A673 (cell line): ENCODE data around the gene NAXE. TPM values are rescaled to one million over a fixed set of nuclear protein-coding genes. Genes with fewer than 3 reads are reported as not detected.

Experiments used
- BruUV-seq: library from RNA; stranded (reverse); fragments of 400-500 nt; replicated peaks from 2 replicates; lab custom pipeline; 2021; lab: Mats Ljungman, UMichigan
- CTCF ChIA-PET: fragments of 300-600 bp; sonication (Branson Sonifier 250); formaldehyde crosslinking; loops from one replicate; lab custom pipeline; 2022; ENCODE audit warnings: antibody characterized with exemption; lab: Charles Lee
- POLR2A ChIA-PET: fragments of 300-600 bp; sonication (Branson Sonifier 250); formaldehyde crosslinking; loops from one replicate; lab custom pipeline; 2022; ENCODE audit warnings: antibody characterized with exemption; ENCODE audit not compliant: low non-redundant PET; lab: Charles Lee
- DNase-seq: peaks from one replicate; pipeline ENCODE4 v3.0.0-alpha.2; 2015; ENCODE audit warnings: low spot score
- H3K27ac ChIP-seq: fragments of 200-600 bp; sonication (generic); 2 replicates; pipeline ENCODE4 v1.5.1; 2016; ENCODE audit warnings: mixed run types, low read depth, mild to moderate bottlenecking, mixed read lengths, antibody characterized with exemption, low read length; ENCODE audit not compliant: poor library complexity, severe bottlenecking
- H3K27me3 ChIP-seq: fragments of 200-600 bp; sonication (generic); replicated peaks from 2 replicates; pipeline ENCODE4 v1.6.1; 2017; ENCODE audit warnings: mixed run types, low read depth, mild to moderate bottlenecking, mixed read lengths, antibody characterized with exemption, low read length; ENCODE audit not compliant: insufficient read depth, poor library complexity
- H3K36me3 ChIP-seq: fragments of 200-600 bp; sonication (generic); 2 replicates; pipeline ENCODE4 v1.6.1; 2016; ENCODE audit warnings: mixed run types, mild to moderate bottlenecking, mixed read lengths, antibody characterized with exemption, low read length; ENCODE audit not compliant: insufficient read depth, poor library complexity, severe bottlenecking
- H3K4me1 ChIP-seq: fragments of 200-600 bp; sonication (generic); 2 replicates; pipeline ENCODE4 v1.6.1; 2017; ENCODE audit warnings: mixed run types, mild to moderate bottlenecking, mixed read lengths, antibody characterized with exemption, low read length; ENCODE audit not compliant: insufficient read depth, poor library complexity, severe bottlenecking
- H3K4me3 ChIP-seq: fragments of 200-600 bp; sonication (generic); 2 replicates; pipeline ENCODE4 v1.5.1; 2016; ENCODE audit warnings: low read depth, mixed run types, mild to moderate bottlenecking, mixed read lengths, low read length; ENCODE audit not compliant: poor library complexity, severe bottlenecking
- H3K9me3 ChIP-seq: fragments of 200-600 bp; sonication (generic); 2 replicates; pipeline ENCODE4 v1.6.1; 2016; ENCODE audit warnings: mixed run types, low read depth, mild to moderate bottlenecking, mixed read lengths, antibody characterized with exemption, low read length; ENCODE audit not compliant: poor library complexity, severe bottlenecking
- EZH2 ChIP-seq: fragments of 200-600 bp; sonication (generic); IDR thresholded peaks from 2 replicates; pipeline ENCODE4 v1.6.1; 2017; ENCODE audit warnings: borderline replicate concordance, low read depth, mild to moderate bottlenecking, mixed read lengths, antibody characterized with exemption, low read length; ENCODE audit not compliant: poor library complexity, severe bottlenecking
- intact Hi-C: fragments of 100-400 bp; cut with micrococcal nuclease; formaldehyde crosslinking; loops from one replicate; pipeline ENCODE4 v1.10.0; 2022; ENCODE audit not compliant: unreplicated experiment
- total RNA-seq: library from RNA; stranded (reverse); gene quantifications from 2 replicates; pipeline ENCODE4 v1.2.3, GENCODE V29; 2021
- TF ChIP-seq, protein P1 (sequence below): fragments of 300-800, 200-600 bp; sonication (generic); conservative IDR thresholded peaks from 2 replicates; pipeline ENCODE4 v1.5.1; 2017; ENCODE audit warnings: low read depth, mild to moderate bottlenecking, antibody characterized with exemption, low read length, moderate library complexity, mixed read lengths

NAXE gene
- total RNA-seq, 1 experiment from 2014 or later: 125 TPM

GRCh38 chr1:156592158-156592909 lies 758 bp downstream of the NAXE start:
- H3K9me3 ChIP-seq: no peaks in the 10 kb centered on the region
- peak overlapping the region; percentile 84 for H3K4me3 ChIP-seq
- ChIA-PET POLR2A (no interaction called here), CTCF (interaction anchor here (0.6 to 1.7 kb wide), 3 partner anchors 9 to 210 kb away, joined by 4 to 9 read pairs (median 4); partner anchors contain the start of gene GPATCH4)
- TF ChIP-seq EZH2: no peak
- TF ChIP-seq, protein P1, sequence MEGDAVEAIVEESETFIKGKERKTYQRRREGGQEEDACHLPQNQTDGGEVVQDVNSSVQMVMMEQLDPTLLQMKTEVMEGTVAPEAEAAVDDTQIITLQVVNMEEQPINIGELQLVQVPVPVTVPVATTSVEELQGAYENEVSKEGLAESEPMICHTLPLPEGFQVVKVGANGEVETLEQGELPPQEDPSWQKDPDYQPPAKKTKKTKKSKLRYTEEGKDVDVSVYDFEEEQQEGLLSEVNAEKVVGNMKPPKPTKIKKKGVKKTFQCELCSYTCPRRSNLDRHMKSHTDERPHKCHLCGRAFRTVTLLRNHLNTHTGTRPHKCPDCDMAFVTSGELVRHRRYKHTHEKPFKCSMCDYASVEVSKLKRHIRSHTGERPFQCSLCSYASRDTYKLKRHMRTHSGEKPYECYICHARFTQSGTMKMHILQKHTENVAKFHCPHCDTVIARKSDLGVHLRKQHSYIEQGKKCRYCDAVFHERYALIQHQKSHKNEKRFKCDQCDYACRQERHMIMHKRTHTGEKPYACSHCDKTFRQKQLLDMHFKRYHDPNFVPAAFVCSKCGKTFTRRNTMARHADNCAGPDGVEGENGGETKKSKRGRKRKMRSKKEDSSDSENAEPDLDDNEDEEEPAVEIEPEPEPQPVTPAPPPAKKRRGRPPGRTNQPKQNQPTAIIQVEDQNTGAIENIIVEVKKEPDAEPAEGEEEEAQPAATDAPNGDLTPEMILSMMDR: no peak
- peak overlapping the region; percentile 88 for H3K27ac ChIP-seq
- intact Hi-C loops: no loop called here
- peak; percentile 21 for DNase-seq
- no peaks in the 10 kb centered on the region for H3K27me3 ChIP-seq
- peaks cover 43% of the 10 kb centered on the region for H3K36me3 ChIP-seq
- no TSS peak for BruUV-seq
- peaks cover 4% of the 10 kb centered on the region for H3K4me1 ChIP-seq

- Histone ChIP-seq H3K27ac (no peak overlapping the region), H3K4me1 (peaks cover 4% of the 10 kb centered on the region), H3K36me3 (peaks cover 50% of the 10 kb centered on the region), H3K4me3 (peak overlapping the region; percentile 84), H3K27me3 (no peaks in the 10 kb centered on the region), H3K9me3 (no peaks in the 10 kb centered on the region)
- DNase-seq: no peak
- CTCF ChIA-PET: no interaction called here
- no TSS peak for BruUV-seq
- TF ChIP-seq, protein P1: no peak
- TF ChIP-seq EZH2: no peak
- POLR2A ChIA-PET: no interaction called here
- intact Hi-C loops: no loop called here
Measured at GRCh38 chr1:156592910-156593660, 1.5 kb downstream of the NAXE start.

GRCh38 chr1:156593661-156593989 lies 2.0 kb downstream of the NAXE start:
- Histone ChIP-seq H3K27ac (no peak overlapping the region), H3K9me3 (no peaks in the 10 kb centered on the region), H3K36me3 (peaks cover 56% of the 10 kb centered on the region), H3K4me3 (no peak overlapping the region), H3K27me3 (no peaks in the 10 kb centered on the region), H3K4me1 (peaks cover 4% of the 10 kb centered on the region)
- intact Hi-C loops: no loop called here
- POLR2A ChIA-PET: no interaction called here
- TF ChIP-seq, protein P1: no peak
- no peak for TF ChIP-seq EZH2
- no TSS peak for BruUV-seq
- DNase-seq: no peak
- CTCF ChIA-PET: no interaction called here
